Gastrocnemius medialis (tissue), 4 donors: ENCODE measurements around the gene RHNO1. TPM values are rescaled to one million over a fixed set of nuclear protein-coding genes. Genes with fewer than 3 reads are reported as not detected.

Experiments
- ATAC-seq, 2 donors: fragments of 150-250 bp; one replicate each; pipeline ENCODE4 v1.9.1; 2016
- DNase-seq, 2 donors: peaks; one replicate each; pipeline ENCODE4 v3.0.0-alpha.2; 2019
- H3K27ac ChIP-seq, 4 donors: fragments of 200-600 bp; sonication (generic); 1 replicate in 1 of 4; 2 replicates in 3 of 4; pipeline ENCODE4 v1.5.1; 2016 to 2018; ENCODE audit warnings: mild to moderate bottlenecking in 2 of 4, moderate library complexity in 1 of 4
- H3K27me3 ChIP-seq, 3 donors: fragments of 200-600 bp; sonication (generic) in 2 of 3; 1 replicate in 1 of 3; 2 replicates in 2 of 3; pipeline versions ENCODE4 v1.5.1 to v1.6.0; 2016 to 2019; ENCODE audit warnings: mild to moderate bottlenecking in 1 of 3, moderate library complexity in 1 of 3
- H3K36me3 ChIP-seq, 2 donors: fragments of 200-600 bp; sonication (generic) in 1 of 2; one replicate each; pipeline ENCODE4 v1.5.1; 2017 to 2018
- H3K4me1 ChIP-seq, 2 donors: fragments of 200-600 bp; sonication (generic) in 1 of 2; one replicate each; pipeline ENCODE4 v1.5.1; 2016 to 2017; ENCODE audit warnings: mild to moderate bottlenecking in 2 of 2
- H3K4me3 ChIP-seq, 4 donors: fragments of 200-600 bp; sonication (generic) in 3 of 4; 1 replicate in 1 of 4; 2 replicates in 3 of 4; pipeline ENCODE4 v1.5.1; 2016 to 2019; ENCODE audit warnings: mild to moderate bottlenecking in 2 of 4
- H3K9me3 ChIP-seq, 3 donors: fragments of 200-600 bp; sonication (generic) in 2 of 3; 1 replicate in 1 of 3; 2 replicates in 2 of 3; pipeline ENCODE4 v1.5.1; 2016 to 2019
- POLR2A ChIP-seq, 2 donors: fragments of 450-650 bp; IDR thresholded peaks; one replicate each; pipeline ENCODE4 v1.6.1; 2017; ENCODE audit warnings: antibody characterized with exemption in 2 of 2, mild to moderate bottlenecking in 2 of 2, moderate library complexity in 2 of 2
- in situ Hi-C, 4 donors: fragments of 200-750 bp; cut with MboI; loops; one replicate each; pipeline versions ENCODE4 v1.15.0 to v1.8.0; 2017; ENCODE audit warnings: low sequenced_read_pairs in 4 of 4
- intact Hi-C: fragments of 100-400 bp; cut with DNase I; formaldehyde crosslinking; loops from one replicate; pipeline ENCODE4 v1.15.1; 2023; ENCODE audit warnings: low total_unique reads
- total RNA-seq, 4 donors: library from RNA; depleted of rRNA; stranded (reverse); fragments of >200 nt; gene quantifications; one replicate each; pipeline versions ENCODE4 v1.1.0 to v1.2.3, GENCODE V29; 2016
- TF ChIP-seq, protein P1 (sequence below), 5 experiments: fragments of 450-650 bp in 3 of 5; fragments of 200-600 bp in 2 of 5; sonication (generic) in 2 of 5; IDR thresholded peaks in 4 of 5; conservative IDR thresholded peaks in 1 of 5; 1 replicate in 4 of 5; 2 replicates in 1 of 5; pipeline ENCODE4 v1.5.1; 2016 to 2019; ENCODE audit warnings: antibody characterized with exemption in 5 of 5, mild to moderate bottlenecking in 3 of 5, moderate library complexity in 3 of 5

Gene RHNO1
- total RNA-seq, 4 donors from 2014 or later: 4.9 to 11.8 (median 6.7) TPM

DNA sequence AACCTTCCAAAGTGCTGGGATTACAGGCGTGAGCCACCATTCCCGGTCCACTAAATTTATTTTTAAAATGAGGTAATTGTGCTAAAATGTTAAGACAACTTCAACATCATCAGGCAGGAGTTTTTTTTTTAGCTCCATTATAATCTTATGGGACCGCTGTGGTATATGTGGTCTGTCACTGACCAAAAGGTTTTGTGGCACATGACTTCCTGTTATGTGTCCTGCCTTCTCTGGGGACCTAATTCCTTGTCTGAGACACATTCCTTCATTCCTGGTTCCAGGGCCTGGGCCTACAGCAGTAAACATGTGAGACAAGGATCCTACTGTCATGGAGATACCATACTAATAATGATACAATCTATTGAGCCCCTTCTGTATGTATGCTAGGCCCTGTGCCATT, 25.1 kb upstream of the RHNO1 start:
- TF ChIP-seq, protein P1, sequence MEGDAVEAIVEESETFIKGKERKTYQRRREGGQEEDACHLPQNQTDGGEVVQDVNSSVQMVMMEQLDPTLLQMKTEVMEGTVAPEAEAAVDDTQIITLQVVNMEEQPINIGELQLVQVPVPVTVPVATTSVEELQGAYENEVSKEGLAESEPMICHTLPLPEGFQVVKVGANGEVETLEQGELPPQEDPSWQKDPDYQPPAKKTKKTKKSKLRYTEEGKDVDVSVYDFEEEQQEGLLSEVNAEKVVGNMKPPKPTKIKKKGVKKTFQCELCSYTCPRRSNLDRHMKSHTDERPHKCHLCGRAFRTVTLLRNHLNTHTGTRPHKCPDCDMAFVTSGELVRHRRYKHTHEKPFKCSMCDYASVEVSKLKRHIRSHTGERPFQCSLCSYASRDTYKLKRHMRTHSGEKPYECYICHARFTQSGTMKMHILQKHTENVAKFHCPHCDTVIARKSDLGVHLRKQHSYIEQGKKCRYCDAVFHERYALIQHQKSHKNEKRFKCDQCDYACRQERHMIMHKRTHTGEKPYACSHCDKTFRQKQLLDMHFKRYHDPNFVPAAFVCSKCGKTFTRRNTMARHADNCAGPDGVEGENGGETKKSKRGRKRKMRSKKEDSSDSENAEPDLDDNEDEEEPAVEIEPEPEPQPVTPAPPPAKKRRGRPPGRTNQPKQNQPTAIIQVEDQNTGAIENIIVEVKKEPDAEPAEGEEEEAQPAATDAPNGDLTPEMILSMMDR (IDR thresholded peaks at IDR 0.05 in 4 of 5, conservative IDR thresholded peaks at IDR 0.05 in 1 of 5): no peak
- TF ChIP-seq POLR2A (IDR thresholded peaks at IDR 0.05): no peak
- H3K27ac ChIP-seq: no peak overlapping the region
- H3K4me1 ChIP-seq: no peaks in the 10 kb centered on the region
- intact Hi-C loops (loop anchor here (10.0 kb wide), 1 partner anchor 193 kb away; no protein-coding TSS in a partner anchor), in situ Hi-C loops (loop anchor here in 1 of 4 donors (10.0 kb wide), 1 partner anchor 183 kb away; no protein-coding TSS in a partner anchor)
- H3K9me3 ChIP-seq: no peaks in the 10 kb centered on the region
- H3K27me3 ChIP-seq: no peaks in the 10 kb centered on the region
- H3K36me3 ChIP-seq: no peaks in the 10 kb centered on the region
- no peak overlapping the region for H3K4me3 ChIP-seq
- DNase-seq: no peak
- no peak for ATAC-seq

- ATAC-seq: peak; percentile 51 to 70
- H3K36me3 ChIP-seq: no peaks in the 10 kb centered on the region
- H3K27me3 ChIP-seq: no peaks in the 10 kb centered on the region
- no peak overlapping the region for H3K27ac ChIP-seq
- DNase-seq: peak; percentile 53 to 72
- intact Hi-C loops: loop anchor here (1.0 to 10.0 kb wide), 2 partner anchors 91 to 191 kb away; no protein-coding TSS in a partner anchor
- in situ Hi-C loops: loop anchor here in 1 of 4 donors (10.0 kb wide), 1 partner anchor 181 kb away; no protein-coding TSS in a partner anchor
- no peaks in the 10 kb centered on the region for H3K9me3 ChIP-seq
- peaks cover 5 to 12% of the 10 kb centered on the region in 2 donors for H3K4me1 ChIP-seq
- no peak overlapping the region for H3K4me3 ChIP-seq
- TF ChIP-seq, protein P1 (IDR thresholded peaks at IDR 0.05 in 4 of 5, conservative IDR thresholded peaks at IDR 0.05 in 1 of 5): peak; percentile 71 to 90 (median 77)
- TF ChIP-seq POLR2A (IDR thresholded peaks at IDR 0.05): no peak
Observed at GRCh38 chr12:2853626-2854025, 23.4 kb upstream of the RHNO1 start.

- H3K9me3 ChIP-seq: no peaks in the 10 kb centered on the region
- in situ Hi-C loops (loop anchor here in 1 of 4 donors (10.0 kb wide), 1 partner anchor 180 kb away; no protein-coding TSS in a partner anchor), intact Hi-C loops (loop anchor here (10.0 kb wide), 1 partner anchor 190 kb away; no protein-coding TSS in a partner anchor)
- TF ChIP-seq POLR2A (IDR thresholded peaks at IDR 0.05): no peak
- TF ChIP-seq, protein P1 (IDR thresholded peaks at IDR 0.05 in 4 of 5, conservative IDR thresholded peaks at IDR 0.05 in 1 of 5): no peak
- H3K4me3 ChIP-seq: no peak overlapping the region
- H3K27me3 ChIP-seq: no peaks in the 10 kb centered on the region
- H3K36me3 ChIP-seq: no peaks in the 10 kb centered on the region
- no peak for ATAC-seq
- H3K27ac ChIP-seq: no peak overlapping the region
- no peak for DNase-seq
- peaks cover 13 to 20% of the 10 kb centered on the region in 2 donors for H3K4me1 ChIP-seq
Observed at GRCh38 chr12:2854669-2855453, 22.2 kb upstream of the RHNO1 start.

DNA sequence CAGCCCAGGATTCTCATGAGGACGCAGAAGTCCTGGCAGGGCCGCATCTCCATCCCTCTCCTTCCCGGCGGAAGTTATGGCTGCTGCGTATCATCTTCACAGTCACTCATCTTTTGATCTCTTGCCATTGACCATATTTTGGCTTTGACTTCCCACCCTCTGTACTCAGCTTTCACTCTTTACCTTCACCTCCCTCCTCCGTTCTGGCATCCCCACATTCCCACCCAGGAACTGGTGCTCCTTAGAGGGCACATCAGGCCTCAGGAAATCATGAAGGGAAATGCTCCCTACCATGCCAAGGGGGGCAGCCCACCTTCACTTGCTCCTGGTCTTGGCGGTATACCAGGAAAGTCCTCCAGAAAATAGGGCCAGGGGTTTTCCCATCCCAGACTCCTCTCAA, 21.5 kb upstream of the RHNO1 start:
- Histone ChIP-seq H3K36me3 (no peaks in the 10 kb centered on the region), H3K4me1 (peaks cover 13 to 20% of the 10 kb centered on the region in 2 donors), H3K9me3 (no peaks in the 10 kb centered on the region), H3K27me3 (no peaks in the 10 kb centered on the region), H3K27ac (no peak overlapping the region), H3K4me3 (no peak overlapping the region)
- DNase-seq (no peak), ATAC-seq (no peak)
- TF ChIP-seq POLR2A (IDR thresholded peaks at IDR 0.05): no peak
- TF ChIP-seq, protein P1 (IDR thresholded peaks at IDR 0.05 in 4 of 5, conservative IDR thresholded peaks at IDR 0.05 in 1 of 5): no peak
- intact Hi-C loops: loop anchor here (10.0 kb wide), 1 partner anchor 189 kb away; no protein-coding TSS in a partner anchor
- in situ Hi-C loops: loop anchor here in 1 of 4 donors (10.0 kb wide), 1 partner anchor 179 kb away; no protein-coding TSS in a partner anchor
